GM19455 (cell line): ENCODE data around the gene BDH2.

Source experiments
- ATAC-seq: cut with Tn5 transposase; IDR thresholded peaks from one replicate; pipeline ENCODE4 v1.9.1; 2021; ENCODE audit not compliant: unreplicated experiment

Gene BDH2

DNA sequence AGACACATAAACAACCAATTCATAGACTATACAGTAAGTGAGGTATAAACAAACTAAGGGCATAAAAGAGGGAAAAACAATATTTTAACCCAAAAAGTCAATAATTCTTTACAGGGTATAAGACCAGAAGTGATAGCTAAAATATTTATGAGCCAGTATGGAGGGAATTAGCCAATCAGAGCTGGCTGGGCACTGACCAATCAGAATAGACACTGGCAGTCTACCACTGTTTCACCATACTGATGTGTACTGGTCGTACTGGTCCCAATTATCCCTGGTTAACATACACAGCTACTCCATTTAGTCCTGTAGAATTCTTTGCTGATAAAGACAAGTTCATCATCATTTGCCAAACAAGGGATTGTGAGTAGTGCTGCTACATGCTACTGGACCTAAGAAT lies 70.3 kb downstream of the BDH2 start:
- no peak for ATAC-seq
